Stimulated activated CD4-positive, alpha-beta T cell treated with anti-CD3 and anti-CD28 coated beads, TNF-alpha, amount 100 ng/mL, for 24 hours (primary cell): Measurements from ENCODE around the gene LRRC34.
A peak's percentile ranks its signal among the peaks of the same experiment; 100 is the strongest.

Experiments
- DNase-seq, 3 experiments: peaks; one replicate each; pipeline ENCODE4 v3.0.0-alpha.2; 2020; ENCODE audit warnings: low read depth in 3 of 3

LRRC34 gene

DNA sequence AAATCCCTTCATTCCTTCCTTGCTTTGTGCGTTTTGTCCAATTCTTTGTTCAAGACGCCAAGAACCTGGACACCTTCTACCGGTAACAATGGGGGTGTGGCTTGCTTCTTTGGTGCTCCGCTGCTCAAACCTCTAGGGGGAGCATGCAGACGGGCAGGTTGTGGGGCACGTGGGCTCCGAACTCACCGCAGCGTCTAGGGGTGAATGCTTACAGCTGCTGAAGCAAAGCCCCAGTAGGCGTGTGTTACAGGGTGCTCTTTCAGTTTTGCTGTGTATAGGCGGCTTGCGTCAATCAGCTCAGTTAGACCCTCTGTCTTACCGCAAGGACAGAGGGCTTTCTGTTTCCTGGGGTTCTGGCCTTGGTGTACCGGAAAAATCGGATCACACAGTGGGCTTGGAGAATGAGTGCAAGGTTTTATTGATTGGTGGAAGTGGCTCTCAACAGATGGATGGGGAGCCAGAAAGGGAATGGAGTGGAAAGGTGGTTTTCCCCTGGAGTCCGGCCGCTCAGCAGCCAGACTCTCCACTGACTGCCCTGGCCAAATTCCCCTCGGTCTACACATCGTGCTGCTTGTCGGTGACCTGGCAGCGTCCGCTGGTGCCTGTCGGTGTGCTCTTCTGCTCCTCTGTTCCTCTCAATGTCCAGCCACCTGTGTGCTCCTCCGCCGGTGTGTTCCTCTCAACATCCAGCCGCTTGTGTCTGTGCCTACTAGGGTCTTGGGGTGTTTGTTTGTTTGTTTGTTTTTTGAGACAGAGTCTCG is 1.2 kb upstream of the LRRC34 start:
- DNase-seq: peak; percentile 45 to 70 (median 45)

DNA sequence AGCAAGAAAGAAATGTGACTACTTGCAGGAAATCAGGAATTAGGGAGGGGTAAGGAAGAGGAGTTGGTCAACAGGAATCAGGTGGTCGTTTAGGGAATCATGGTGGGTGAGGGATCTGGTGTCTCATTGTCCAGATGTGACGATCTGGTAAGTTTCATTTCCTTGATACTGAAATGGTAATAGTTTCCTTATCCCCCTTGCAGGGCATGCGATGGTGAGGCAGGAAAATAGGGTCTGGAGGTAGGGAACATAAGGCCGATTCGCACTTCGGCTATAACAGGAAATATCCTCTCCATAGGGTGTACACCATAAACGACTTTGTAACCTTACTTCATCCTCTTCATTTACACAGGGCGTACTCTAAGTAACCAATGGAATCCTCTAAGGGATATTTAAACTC is 574 bp upstream of the LRRC34 start:
- DNase-seq: no peak

DNA sequence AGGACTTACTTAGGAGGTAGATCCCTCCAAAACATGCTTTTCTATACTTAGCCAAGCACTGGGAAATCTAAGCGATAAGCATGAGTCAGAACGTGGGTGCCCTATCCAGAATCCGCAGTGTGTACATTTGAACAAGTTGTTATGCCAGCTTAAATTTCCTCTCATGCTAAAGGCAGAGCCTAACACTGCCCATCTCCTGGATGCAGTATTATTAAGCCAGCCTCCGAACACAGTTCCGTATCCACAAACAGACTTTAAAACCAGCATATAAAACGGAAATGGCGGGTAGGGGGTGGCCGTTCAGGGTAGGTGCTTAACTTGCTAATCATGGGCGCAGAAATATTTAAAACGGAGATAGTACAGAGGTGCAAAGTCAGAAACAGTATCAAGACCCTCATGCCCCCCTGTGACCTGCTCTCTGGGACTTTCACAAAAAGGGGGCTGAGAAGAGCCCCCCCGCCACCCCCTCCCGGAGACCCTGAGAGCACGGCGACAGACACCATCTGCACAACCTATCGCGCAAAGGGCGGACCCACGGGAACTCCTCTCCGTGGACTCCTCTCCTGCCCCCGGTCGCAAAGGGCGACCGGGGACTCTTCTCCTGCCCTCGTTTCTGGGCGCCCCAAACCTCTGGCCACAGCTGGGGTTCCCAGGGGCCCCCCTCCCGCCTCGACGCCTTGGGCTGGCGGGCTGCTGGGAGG is 923 bp downstream of the LRRC34 start:
- no peak for DNase-seq

DNA sequence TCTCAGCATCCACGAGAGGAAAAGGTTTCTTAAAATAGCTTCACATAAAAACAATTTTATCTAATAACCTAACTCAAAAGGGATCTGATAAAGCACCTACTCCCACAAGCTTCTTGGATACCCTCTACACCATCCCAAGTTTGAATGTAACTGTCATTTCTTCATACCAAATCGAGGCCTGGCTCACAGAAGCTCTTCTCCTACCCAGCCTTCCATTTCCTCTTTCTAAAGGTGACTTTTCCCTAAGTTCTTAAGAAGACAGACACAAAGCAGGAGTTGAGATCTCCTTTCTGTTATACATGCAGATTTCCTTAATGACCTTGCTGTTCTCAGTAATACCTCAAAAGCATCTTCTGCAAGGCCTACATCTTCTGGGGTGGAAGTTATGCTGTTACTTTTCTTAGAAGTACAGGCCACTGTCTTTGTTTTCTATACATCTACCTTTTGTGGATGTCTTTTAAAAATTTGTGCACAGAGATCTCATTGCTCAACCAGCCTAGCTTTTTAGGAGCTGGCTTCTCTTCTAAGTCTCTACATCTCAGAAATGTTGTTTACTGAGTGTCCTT is 3.4 kb downstream of the LRRC34 start:
- DNase-seq: no peak

DNA sequence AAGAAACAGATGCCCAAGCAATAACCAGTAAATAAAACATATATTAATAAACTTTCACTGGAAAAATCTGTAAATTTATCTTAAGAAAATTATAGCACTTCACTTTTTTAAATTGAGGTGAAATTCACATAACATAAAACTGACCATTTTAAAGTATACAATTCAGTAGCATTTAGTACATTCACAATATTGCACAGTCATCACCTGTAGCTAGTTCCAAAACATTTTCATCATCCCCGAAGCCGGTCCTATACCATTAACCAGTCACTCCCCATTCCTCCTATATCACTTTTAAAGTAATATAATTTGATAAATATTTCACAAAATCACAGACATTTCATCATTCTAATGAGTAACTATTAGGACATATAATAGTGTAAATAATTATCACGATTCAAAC is 8.0 kb downstream of the LRRC34 start:
- DNase-seq: no peak

DNA sequence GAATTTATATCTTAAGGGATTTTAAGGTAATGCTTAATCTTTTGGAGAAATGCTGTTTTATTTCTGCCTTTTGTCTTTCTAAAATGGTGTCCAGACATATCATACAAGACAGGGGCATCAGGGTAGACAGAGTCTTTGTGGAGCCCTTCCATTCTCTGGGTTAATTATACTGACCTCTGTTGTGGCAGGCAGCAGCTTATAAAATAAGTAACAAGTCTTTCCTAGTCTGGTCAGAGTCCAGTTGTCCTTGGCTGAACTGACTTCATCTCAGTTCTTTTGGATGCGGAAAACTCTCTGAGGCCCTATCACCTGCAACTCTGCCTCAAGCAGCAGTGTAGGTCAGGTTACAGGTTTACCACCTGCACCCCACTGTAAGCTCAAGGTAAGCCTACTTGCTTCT is 20.3 kb downstream of the LRRC34 start:
- no peak for DNase-seq

DNA sequence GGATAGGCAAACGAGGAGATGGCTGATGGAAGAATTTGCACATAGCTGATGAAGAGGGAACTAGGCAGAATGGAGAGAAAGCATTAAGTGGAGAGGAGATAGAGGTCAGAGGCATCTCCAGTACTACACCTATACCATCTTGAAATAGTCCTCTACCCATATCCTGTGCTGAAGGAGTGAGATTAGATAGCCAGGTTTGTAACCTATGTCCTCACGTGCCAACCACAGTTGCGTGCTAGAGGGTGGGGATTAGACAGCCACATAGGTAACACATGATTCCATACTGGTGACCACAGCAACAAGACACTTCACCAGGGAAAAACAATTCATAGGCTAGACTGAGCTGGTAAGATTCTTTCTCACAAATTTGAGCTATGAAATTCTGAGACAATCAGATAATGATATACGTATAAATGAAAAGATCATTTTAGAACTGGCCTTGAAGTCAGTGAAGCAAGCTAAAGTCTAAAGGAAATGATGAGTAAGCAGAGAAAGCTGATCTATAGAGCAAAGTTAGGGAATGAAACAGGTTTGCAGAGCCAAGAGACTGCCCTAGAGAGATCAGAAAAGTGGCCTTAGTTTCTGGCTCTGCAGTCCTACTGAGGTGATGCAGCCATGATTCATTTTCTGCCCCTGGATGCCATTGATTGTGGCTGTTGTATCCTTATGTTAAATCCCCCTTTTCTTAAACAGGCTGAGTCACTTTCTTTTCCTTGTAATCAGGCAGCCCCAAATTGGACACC is 21.8 kb downstream of the LRRC34 start:
- DNase-seq: no peak

DNA sequence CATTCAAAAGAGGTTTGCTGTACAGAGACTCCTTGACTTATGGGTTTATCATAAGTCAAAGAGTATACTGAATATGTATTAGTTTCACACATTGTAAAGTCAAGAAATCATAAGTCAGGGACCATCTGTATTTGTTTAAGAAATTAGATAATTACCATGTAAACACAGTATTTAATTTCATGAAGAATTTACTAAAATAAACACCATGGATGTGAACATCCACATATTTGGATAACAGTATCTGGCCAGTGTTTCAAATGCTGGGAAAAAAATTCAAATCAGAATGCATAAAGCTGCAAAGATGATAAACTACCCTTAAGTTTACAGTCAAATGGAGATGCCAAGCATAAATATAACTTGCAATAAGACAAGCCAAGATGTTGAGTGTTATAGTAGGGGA is 22.5 kb downstream of the LRRC34 start:
- no peak for DNase-seq

DNA sequence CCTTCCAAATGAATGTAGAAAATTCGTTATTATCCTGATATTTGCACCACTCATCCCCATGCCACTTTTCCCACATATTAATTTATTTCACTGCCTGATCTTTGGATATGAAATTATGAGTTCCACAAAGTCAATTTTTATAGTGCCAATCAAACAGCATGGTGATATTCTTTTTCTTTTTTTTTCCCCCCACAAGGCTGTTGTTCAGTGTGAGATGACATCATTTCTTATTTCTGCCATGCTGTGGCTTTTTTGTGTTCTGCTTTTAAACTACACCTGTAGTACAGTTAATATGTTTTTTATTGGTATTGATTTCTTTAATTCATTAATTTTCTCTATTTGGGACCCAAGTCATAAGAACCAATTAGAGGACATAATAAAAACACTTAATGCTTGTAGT is 24.9 kb downstream of the LRRC34 start:
- DNase-seq: no peak

DNA sequence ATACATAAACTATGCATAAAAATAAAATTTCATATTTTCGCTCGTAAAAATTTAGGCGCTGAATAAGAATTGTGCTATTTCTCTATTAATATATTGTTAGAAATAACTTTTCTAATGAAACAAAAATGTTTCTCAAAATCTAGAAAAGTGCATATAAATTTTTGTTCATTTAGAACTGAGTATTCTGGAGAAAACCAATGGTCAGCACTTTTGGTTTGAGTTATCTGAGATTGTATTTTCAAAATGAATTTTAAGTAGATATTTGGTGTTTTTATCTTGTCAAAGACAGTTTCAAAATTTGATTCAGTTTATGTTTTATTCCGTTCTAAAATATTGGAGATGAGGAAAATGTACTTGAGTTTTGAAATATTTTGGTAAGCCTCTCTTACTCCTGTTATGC is 25.6 kb downstream of the LRRC34 start:
- DNase-seq: no peak

DNA sequence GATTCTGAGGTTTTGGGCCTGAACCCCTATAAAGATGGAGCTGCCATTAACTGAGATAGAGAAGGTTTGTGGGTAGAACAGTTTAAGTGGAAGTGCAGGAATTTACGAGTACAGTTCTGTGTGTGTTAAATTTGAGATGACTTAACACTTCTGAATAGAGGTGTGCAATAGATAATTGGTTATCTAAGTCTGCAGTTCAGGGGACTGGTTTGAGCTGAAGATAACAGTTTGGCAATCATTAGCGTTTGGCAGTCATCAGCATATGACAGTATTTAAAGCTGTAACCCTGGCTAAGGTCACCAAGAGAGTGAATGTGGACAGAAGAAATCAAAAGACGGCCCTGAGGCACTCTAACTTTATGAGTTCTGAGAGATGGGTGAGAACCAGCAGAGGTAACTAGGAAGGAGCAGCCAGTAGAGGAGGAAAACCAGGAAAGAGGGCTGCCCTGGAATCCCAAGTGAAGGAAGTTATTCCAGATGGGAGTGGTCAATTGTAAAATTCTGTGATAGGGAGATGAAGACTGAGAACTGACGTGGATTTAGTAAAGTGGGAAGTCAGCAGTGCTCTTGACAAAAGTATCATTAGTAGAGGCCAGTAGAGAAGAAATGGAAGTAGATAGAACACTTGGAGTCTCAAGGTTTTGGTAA is 31.4 kb downstream of the LRRC34 start:
- DNase-seq: no peak

DNA sequence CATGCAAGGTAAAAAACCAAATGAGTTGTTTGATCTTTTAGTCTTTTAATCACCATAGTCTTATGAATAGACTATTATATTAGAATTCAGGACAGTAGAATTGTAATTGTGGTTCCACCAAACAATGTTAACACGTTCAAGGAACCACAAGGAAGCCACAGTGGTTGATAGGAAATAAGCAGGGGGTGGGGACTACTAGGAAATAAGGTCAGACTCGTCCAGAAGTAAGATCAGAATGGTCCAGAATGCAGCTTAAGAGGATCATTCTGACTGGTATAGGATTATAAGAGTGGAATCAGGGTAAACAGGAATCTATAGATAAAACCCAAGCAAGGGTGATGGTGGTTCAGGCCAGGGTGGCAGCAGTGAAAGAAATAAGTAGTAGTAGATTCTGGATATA is 32.0 kb downstream of the LRRC34 start:
- no peak for DNase-seq

DNA sequence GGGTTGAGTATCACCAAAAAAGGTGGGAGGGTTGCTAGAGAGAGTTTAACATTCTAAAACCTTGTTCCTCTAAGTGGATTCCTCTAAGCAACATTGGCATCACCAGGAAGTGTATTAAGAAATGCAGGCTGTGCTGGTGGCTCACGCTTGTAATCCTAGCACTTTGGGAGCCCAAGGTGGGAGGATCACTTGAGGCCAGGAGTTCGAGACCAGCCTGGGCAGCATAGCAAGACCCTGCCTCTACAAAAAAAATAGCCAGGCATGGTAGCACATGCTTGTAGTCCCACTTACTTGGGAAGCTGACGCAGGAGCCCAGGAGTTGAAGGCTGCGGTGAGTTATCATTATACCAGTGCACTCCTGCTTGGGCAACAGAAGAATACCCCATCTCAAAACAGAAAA is 34.9 kb downstream of the LRRC34 start:
- no peak for DNase-seq

DNA sequence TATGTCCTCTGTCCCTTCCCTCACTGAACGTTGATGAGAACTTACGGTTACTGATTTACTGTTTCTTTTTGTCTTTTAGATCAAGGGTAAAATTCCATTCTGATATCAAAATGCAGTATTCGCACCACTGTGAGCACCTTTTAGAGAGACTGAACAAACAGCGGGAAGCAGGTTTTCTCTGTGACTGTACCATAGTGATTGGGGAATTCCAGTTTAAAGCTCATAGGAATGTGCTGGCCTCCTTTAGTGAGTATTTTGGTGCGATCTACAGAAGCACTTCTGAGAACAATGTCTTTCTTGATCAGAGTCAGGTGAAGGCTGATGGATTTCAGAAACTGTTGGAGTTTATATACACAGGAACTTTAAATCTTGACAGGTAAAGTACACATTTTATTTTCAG is 38.5 kb downstream of the LRRC34 start:
- DNase-seq: no peak

DNA sequence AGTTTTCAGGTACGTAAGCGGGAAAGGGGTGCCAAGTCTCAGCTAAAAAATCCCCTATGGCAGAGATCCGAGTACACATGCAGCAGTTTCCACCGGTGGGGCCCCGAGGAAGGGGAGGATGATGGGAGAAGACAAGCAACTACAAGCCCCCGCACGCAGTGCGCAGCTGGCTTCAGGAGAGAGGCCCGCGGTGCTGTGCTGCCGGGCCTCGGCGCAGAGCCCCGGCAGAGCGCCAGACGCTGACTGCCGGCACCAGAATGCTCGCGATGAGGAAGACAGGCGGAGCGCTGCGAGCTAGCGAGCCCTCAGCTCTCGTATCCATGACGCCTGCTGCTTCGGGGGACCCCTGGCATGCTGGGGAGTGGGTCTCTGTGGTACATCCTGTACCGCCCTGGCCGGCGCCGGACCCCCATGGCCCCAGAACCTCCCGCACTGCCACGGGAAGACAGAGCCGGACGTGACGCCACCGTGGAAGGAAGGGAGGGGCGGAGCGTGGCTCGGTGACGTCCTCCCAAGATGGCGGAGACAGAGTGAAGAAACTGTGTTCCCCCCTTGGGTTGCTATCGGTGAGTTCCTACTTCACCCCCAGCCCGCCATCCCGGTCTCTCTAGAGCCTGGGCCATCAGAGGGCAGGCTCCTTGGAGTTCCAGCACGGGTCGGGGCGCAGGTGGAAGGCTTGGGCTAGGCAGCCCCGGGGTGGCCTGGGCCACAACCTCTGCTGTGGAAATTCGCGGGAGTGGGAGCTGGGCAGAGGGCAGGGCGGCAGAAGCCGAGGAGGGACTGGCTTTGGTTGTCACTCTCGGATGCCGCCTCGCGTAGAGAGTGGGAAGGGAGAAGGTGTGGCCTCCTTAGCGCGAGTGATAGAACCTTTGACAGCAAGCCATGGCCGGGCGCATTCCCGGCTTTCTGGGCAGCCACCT is 39.5 kb downstream of the LRRC34 start, which contains the start of gene MYNN:
TSS of gene MYNN (plus strand) at position 500 of the 920 bp plus-strand sequence. CDS start 900 bp downstream, outside the sequence.
- DNase-seq: peak; percentile 86 to 90 (median 88)

DNA sequence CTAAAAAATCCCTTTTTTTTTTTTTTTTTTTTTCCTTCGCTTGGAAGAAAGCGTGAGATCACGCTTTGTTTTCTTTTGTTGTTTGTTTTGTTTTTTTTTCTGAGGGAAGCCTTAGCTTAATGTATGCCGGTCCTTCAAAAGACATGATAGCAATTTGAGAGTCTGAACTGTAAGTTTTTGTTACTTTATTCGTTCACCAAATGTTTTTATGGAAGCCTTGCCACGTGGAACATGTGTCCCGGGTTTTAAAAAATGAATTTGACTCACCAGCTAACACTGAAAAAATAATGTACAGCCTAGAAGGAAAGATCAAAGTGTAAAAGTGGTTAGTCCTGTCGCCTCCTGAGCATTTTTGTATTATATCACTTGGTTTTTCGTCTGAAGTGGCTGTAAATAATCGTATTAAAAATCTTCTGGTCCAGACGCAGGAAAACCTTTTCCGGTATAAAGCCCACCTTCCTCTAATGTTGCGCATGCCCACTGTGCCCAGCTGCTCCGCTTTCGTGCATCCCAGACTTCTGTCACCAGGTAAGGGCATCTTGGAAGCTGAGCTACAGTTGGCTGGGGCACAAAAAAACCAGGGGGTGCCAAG is 40.3 kb downstream of the LRRC34 start:
- peak in 2 of 3 experiments; percentile 40 to 58 for DNase-seq

DNA sequence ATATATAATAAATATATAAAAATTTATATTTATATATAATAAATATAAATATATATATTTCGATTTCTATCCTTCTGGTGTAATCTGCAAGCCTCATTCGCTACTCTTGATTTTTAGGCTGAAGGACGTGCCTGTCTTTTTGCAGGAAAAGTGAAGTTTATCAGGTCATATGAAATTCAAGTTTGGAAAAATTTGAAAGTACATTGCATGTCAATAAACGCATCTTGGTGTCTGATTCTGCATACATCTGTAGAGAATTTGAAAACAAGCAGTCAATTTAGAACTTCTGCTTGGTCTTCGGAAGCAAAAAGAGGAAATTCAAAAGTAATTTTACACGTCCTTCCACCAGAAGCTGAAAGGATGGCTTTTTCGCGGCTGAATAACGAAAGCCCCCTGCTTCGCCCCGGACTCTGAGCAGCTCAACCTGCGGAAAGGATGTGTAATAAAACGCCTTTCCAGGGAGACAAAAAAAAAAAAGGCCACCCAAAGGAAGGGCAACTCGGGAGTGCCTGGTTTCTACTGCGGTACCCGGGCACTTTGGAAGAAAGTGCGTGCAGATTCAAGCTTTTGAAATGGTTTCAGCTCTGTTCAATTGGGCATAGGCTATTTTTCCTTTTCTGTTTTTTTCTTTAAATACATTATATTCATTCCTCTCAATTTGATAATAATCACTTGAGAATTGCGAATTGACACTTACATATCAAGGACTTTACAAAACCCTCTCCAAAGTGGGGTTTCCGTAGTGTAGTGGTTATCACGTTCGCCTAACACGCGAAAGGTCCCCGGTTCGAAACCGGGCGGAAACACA is 41.0 kb downstream of the LRRC34 start:
- DNase-seq: peak in 2 of 3 experiments; percentile 46 to 54

DNA sequence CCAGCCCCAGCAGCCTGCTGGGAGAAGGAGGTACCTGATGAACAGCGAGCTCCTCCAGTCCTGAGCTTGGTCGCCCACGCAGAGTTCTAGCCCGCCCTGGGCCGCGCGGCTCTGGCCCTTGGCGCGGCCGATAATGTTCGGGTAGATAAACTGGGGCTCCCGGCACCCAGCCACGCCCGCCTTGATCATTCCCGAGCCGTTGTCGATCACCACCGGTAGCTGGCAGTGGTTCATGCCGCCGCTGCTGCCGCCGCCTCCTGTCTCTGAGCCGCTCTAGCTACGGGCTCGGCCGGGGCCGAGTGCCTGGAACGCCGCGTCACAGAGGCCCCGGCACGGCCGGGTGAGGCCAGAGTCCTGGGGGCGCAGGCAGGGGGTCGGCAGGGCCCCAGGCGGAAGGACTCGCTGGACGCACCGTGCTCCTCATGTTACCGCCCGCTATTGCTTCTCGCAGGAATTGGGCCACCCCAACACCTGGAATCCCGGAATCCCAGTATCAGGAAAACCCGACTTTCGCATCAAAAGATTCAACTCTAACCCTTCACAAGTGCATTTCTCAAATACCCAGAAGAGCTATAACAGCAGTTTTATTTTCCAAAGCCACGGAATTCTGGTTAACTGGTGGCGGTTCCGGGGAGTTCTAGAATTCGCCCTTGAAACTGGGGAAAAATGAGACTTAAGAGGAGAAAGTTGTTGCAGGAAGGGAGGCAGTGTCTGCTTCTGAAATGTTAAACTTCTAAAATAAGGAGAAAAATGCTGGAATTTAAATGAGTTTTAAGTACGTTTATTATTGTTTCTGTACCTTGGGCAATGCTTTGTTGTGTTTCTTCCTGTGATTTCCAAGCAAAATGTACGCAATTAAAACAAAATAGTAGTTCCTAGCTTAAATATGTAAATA is 43.2 kb downstream of the LRRC34 start, which contains the start of gene ACTRT3:
TSS of gene ACTRT3 (minus strand) at position 275 of the 895 bp plus-strand sequence. CDS start at position 234, 41 bp downstream.
- DNase-seq: peak in 2 of 3 experiments; percentile 34 to 61
